ENCODE measurements around the gene IL17REL. TPM values are rescaled to one million over a fixed set of nuclear protein-coding genes. Genes with fewer than 3 reads are reported as not detected.

The IL17REL gene
- total RNA-seq, 2 experiments from 2014 or later, result not detected

GRCh38 chr22:50049299-50050195 is 37.0 kb upstream of the IL17REL start:
- Mint-ChIP-seq H3K9me3 (peaks cover 9% of the 10 kb centered on the region), H3K4me1 (peaks cover 4% of the 10 kb centered on the region), H3K27me3 (peaks cover 14% of the 10 kb centered on the region), H3K27ac (no peak overlapping the region), H3K36me3 (no peaks in the 10 kb centered on the region), H3K4me3 (no peak overlapping the region)
- POLR2A ChIA-PET, result no interaction called here
- DNase-seq (no peak), ATAC-seq (ENCODE audit: low read depth) (no peak)

- Mint-ChIP-seq H3K9me3 (peaks cover 7% of the 10 kb centered on the region), H3K4me3 (no peak overlapping the region), H3K36me3 (no peaks in the 10 kb centered on the region), H3K27me3 (peaks cover 17% of the 10 kb centered on the region), H3K4me1 (peaks cover 6% of the 10 kb centered on the region), H3K27ac (no peak overlapping the region)
- ATAC-seq (ENCODE audit: low read depth), result no peak
- no peak for DNase-seq
- POLR2A ChIA-PET, result no interaction called here
Observed at GRCh38 chr22:50048836-50049235, 36.3 kb upstream of the IL17REL start.

- DNase-seq, result no peak
Observed at GRCh38 chr22:50048061-50048765, 35.6 kb upstream of the IL17REL start.

GRCh38 chr22:50047346-50047745 is 34.8 kb upstream of the IL17REL start:
- Mint-ChIP-seq H3K27ac (no peak overlapping the region), H3K4me3 (no peak overlapping the region), H3K4me1 (peaks cover 8% of the 10 kb centered on the region), H3K27me3 (peaks cover 25% of the 10 kb centered on the region), H3K9me3 (peaks cover 2% of the 10 kb centered on the region), H3K36me3 (no peaks in the 10 kb centered on the region)
- ATAC-seq (ENCODE audit: low read depth) (no peak), DNase-seq (no peak)
- POLR2A ChIA-PET, result no interaction called here

More at GRCh38 chr22:50048061-50048765, 35.6 kb upstream of the IL17REL start:
- H3K36me3 Mint-ChIP-seq, result no peaks in the 10 kb centered on the region
- POLR2A ChIA-PET, result no interaction called here
- peaks cover 3% of the 10 kb centered on the region for H3K9me3 Mint-ChIP-seq
- H3K4me3 Mint-ChIP-seq, result no peak overlapping the region
- peaks cover 19% of the 10 kb centered on the region for H3K27me3 Mint-ChIP-seq
- no peak for ATAC-seq (ENCODE audit: low read depth)
- no peak overlapping the region for H3K27ac Mint-ChIP-seq
- H3K4me1 Mint-ChIP-seq, result peaks cover 6% of the 10 kb centered on the region

- DNase-seq, result no peak
- Mint-ChIP-seq H3K27me3 (peaks cover 29% of the 10 kb centered on the region), H3K36me3 (no peaks in the 10 kb centered on the region), H3K4me1 (peaks cover 8% of the 10 kb centered on the region), H3K4me3 (no peak overlapping the region), H3K27ac (no peak overlapping the region), H3K9me3 (no peaks in the 10 kb centered on the region)
- ATAC-seq (ENCODE audit: low read depth), result no peak
- POLR2A ChIA-PET, result no interaction called here
Observed at GRCh38 chr22:50046481-50047245, 34.1 kb upstream of the IL17REL start.

- H3K4me1 Mint-ChIP-seq, result peaks cover 8% of the 10 kb centered on the region
- no peaks in the 10 kb centered on the region for H3K36me3 Mint-ChIP-seq
- no peaks in the 10 kb centered on the region for H3K9me3 Mint-ChIP-seq
- no peak overlapping the region for H3K27ac Mint-ChIP-seq
- no peak overlapping the region for H3K4me3 Mint-ChIP-seq
- no peak for DNase-seq
- POLR2A ChIA-PET, result no interaction called here
- ATAC-seq (ENCODE audit: low read depth), result no peak
- H3K27me3 Mint-ChIP-seq, result peaks cover 29% of the 10 kb centered on the region
Observed at GRCh38 chr22:50046019-50046415, 33.5 kb upstream of the IL17REL start.

- Mint-ChIP-seq H3K4me3 (no peak overlapping the region), H3K27me3 (peaks cover 27% of the 10 kb centered on the region), H3K4me1 (peaks cover 8% of the 10 kb centered on the region), H3K36me3 (no peaks in the 10 kb centered on the region), H3K27ac (no peak overlapping the region), H3K9me3 (no peaks in the 10 kb centered on the region)
- ATAC-seq (ENCODE audit: low read depth) (no peak), DNase-seq (no peak)
- POLR2A ChIA-PET, result no interaction called here
Observed at GRCh38 chr22:50045211-50046018, 32.9 kb upstream of the IL17REL start.

- Mint-ChIP-seq H3K4me3 (no peak overlapping the region), H3K4me1 (peaks cover 8% of the 10 kb centered on the region), H3K27me3 (peaks cover 27% of the 10 kb centered on the region), H3K36me3 (no peaks in the 10 kb centered on the region), H3K27ac (no peak overlapping the region), H3K9me3 (no peaks in the 10 kb centered on the region)
- DNase-seq (no peak), ATAC-seq (ENCODE audit: low read depth) (peak; percentile 36)
- POLR2A ChIA-PET, result no interaction called here
Observed at GRCh38 chr22:50044485-50045118, 32.0 kb upstream of the IL17REL start.

- Mint-ChIP-seq H3K27ac (no peak overlapping the region), H3K4me3 (no peak overlapping the region), H3K36me3 (no peaks in the 10 kb centered on the region), H3K4me1 (peaks cover 8% of the 10 kb centered on the region), H3K9me3 (peaks cover 5% of the 10 kb centered on the region), H3K27me3 (peaks cover 30% of the 10 kb centered on the region)
- no peak for DNase-seq
- POLR2A ChIA-PET, result no interaction called here
- no peak for ATAC-seq (ENCODE audit: low read depth)
Observed at GRCh38 chr22:50041361-50042065, 28.9 kb upstream of the IL17REL start.

- H3K9me3 Mint-ChIP-seq, result peaks cover 5% of the 10 kb centered on the region
- no peak overlapping the region for H3K27ac Mint-ChIP-seq
- ATAC-seq (ENCODE audit: low read depth) (no peak), DNase-seq (no peak)
- H3K4me3 Mint-ChIP-seq, result no peak overlapping the region
- POLR2A ChIA-PET, result no interaction called here
- H3K4me1 Mint-ChIP-seq, result peaks cover 8% of the 10 kb centered on the region
- H3K27me3 Mint-ChIP-seq, result peaks cover 30% of the 10 kb centered on the region
- no peaks in the 10 kb centered on the region for H3K36me3 Mint-ChIP-seq
Observed at GRCh38 chr22:50040717-50041116, 28.2 kb upstream of the IL17REL start.

GRCh38 chr22:50039669-50040443 is 27.3 kb upstream of the IL17REL start:
- Mint-ChIP-seq H3K9me3 (peaks cover 5% of the 10 kb centered on the region), H3K36me3 (no peaks in the 10 kb centered on the region), H3K4me1 (peaks cover 9% of the 10 kb centered on the region), H3K4me3 (no peak overlapping the region), H3K27ac (no peak overlapping the region), H3K27me3 (peaks cover 29% of the 10 kb centered on the region)
- ATAC-seq (ENCODE audit: low read depth) (no peak), DNase-seq (no peak)
- POLR2A ChIA-PET, result no interaction called here

All from activated naive CD8-positive, alpha-beta T cell treated with anti-CD3 and anti-CD28 coated beads, Interleukin-2, amount 10 ng/mL, durations not matched to agents 7 days and 5 days (primary cell).